Measurements from ENCODE around the gene TSPAN9. TPM values are rescaled to one million over a fixed set of nuclear protein-coding genes. Genes with fewer than 3 reads are reported as not detected.

The TSPAN9 gene
- total and polyA plus RNA-seq, 9 of the 15 experiments (the other 6 are each of a cell fraction or from before 2014, with no cell fraction given): 0.23 to 2.1 (median 0.60) TPM; not detected in 2

DNA sequence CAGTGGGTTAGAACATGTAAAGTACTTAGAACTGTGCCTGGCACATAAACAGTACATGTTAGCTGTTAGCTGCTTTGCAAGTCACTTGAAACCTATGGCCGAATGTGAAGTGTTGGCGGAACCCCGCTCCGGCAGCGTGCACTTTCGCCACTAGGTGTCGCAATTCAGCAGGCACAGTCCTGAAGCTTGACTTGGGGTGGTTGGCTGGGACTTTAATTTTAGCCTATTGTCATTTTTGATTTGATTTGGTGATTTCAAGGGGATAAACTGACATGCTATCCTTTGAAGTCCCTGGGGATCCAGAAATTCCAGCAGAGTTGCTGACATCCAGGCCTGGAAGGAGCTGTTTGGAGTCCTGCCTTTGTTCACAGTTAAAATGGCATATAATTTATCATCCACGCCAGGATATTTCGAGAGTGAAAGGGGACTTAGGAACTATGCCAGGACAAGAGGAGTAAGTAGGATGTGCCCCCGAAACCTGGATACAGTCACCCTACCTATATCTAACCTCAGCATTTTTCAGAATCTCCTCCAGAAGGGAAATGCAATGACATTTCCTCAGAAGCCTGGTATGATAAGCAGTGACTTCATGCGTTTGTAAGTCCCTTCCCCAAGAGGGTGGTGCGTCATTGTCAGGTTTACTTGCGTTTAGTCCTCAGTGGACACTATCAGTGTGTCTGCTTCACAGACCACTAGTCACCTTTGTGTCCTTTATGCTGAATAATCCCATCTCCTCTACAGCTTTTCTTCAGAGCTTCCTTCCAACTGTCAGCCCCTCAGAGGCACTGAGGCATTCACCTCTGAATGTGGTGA lies 3.5 kb upstream of the TSPAN9 start (continued):
- TF ChIP-seq HDAC1 (IDR thresholded peaks at IDR 0.05) (no peak), RAD21 (CRISPR knock-in tag; conservative IDR thresholded peaks at IDR 0.05 in 1 of 2, IDR thresholded peaks at IDR 0.05 in 1 of 2) (peak; percentile 45 to 73), DIDO1 (tag; IDR thresholded peaks at IDR 0.05; ENCODE audit: low read depth) (no peak), ZNF41 (CRISPR knock-in tag; conservative IDR thresholded peaks at IDR 0.05) (no peak), YY1 (IDR thresholded peaks at IDR 0.05; ENCODE audit: borderline replicate concordance in 1 of 3, control insufficient read depth in 1 of 3, extremely low read depth in 1 of 3, insufficient read depth in 3 of 3, insufficient read length in 1 of 3, insufficient replicate concordance in 2 of 3, low read depth in 1 of 3, low read length in 2 of 3) (peak in 1 of 3 experiments; percentile 35), CTCF (IDR thresholded peaks at IDR 0.05 in 2 of 3, conservative IDR thresholded peaks at IDR 0.05 in 1 of 3; ENCODE audit: insufficient read depth in 2 of 3, low read depth in 1 of 3, low read length in 3 of 3) (peak; percentile 85 to 92 (median 90)), ZNF143 (CRISPR knock-in tag; IDR thresholded peaks at IDR 0.05) (no peak), RB1 (IDR thresholded peaks at IDR 0.05; ENCODE audit: low read depth) (peak; percentile 46; the same call in 1 of the 2 replicates), CEBPB (tag; IDR thresholded peaks at IDR 0.05) (peak; percentile 37; the same call in 1 of the 2 replicates), CREB1 (IDR thresholded peaks at IDR 0.05) (0 out of 2 replicates have a peak, but pooled peaks have one; percentile 17), CREB1 (CRISPR knock-in tag; IDR thresholded peaks at IDR 0.05) (no peak), ZNF280B (CRISPR knock-in tag; IDR thresholded peaks at IDR 0.05) (no peak), SMC3 (conservative IDR thresholded peaks at IDR 0.05; ENCODE audit: insufficient read depth, low read depth, low read length) (peak; percentile 60)
- TF ChIP-seq, protein P1, sequence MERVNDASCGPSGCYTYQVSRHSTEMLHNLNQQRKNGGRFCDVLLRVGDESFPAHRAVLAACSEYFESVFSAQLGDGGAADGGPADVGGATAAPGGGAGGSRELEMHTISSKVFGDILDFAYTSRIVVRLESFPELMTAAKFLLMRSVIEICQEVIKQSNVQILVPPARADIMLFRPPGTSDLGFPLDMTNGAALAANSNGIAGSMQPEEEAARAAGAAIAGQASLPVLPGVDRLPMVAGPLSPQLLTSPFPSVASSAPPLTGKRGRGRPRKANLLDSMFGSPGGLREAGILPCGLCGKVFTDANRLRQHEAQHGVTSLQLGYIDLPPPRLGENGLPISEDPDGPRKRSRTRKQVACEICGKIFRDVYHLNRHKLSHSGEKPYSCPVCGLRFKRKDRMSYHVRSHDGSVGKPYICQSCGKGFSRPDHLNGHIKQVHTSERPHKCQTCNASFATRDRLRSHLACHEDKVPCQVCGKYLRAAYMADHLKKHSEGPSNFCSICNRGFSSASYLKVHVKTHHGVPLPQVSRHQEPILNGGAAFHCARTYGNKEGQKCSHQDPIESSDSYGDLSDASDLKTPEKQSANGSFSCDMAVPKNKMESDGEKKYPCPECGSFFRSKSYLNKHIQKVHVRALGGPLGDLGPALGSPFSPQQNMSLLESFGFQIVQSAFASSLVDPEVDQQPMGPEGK (CRISPR knock-in tag; IDR thresholded peaks at IDR 0.05; ENCODE audit: borderline replicate concordance): no peak
- TF ChIP-seq, protein P2, sequence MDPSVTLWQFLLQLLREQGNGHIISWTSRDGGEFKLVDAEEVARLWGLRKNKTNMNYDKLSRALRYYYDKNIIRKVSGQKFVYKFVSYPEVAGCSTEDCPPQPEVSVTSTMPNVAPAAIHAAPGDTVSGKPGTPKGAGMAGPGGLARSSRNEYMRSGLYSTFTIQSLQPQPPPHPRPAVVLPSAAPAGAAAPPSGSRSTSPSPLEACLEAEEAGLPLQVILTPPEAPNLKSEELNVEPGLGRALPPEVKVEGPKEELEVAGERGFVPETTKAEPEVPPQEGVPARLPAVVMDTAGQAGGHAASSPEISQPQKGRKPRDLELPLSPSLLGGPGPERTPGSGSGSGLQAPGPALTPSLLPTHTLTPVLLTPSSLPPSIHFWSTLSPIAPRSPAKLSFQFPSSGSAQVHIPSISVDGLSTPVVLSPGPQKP (CRISPR knock-in tag; IDR thresholded peaks at IDR 0.05): no peak

Data from K562 (cell line).